Measurements from ENCODE around the gene ADRA2A.

The ADRA2A gene

DNA sequence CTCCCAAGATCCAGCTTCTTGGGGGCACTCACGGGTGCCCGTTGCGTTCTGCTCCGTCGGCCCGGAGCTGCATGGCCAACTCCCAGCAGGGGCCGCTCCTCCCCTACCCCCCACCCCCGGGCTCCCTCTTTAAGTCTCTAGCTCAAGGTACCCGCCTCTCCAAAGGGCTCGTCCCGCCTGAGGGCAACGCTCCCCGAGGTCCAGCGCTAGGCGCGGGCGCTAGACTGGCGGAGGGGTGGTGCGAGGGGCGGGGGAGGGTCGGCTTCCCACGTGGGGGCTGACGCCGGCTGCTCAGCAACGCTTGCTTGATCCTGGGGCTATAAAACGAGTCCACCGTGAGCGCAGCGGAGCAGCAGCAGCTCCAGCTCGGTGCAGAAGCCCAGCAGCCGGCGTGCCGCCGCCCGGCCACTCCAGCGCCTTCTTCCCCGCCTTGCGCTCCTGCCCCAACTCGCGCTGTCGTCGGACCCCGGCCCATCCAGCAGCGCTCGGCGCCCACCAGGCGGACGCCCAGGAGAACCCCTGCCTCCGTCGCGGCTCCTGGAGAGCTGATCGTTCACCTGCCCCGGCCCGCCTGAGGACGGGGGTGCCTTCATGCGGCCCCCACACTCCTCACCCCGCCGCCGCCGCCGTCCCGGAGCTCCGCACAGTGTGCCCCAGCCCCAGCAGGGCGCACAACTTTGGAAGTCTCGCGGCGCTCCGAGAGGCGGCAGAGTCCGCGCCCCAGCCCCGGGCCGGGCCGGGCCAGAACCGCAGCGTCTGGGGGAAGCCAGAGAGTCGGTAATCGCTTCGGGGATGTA, at the start of gene ADRA2A:
Gene ADRA2A, plus strand, starts transcription at position 348 of the 797 bp plus-strand sequence. CDS start 968 bp downstream, outside the sequence.
- H3K4me3 ChIP-seq (ENCODE audit: control insufficient read depth, low read depth, low read length): peak within 1 kb of the TSS; percentile 45
- TF ChIP-seq, protein P1, sequence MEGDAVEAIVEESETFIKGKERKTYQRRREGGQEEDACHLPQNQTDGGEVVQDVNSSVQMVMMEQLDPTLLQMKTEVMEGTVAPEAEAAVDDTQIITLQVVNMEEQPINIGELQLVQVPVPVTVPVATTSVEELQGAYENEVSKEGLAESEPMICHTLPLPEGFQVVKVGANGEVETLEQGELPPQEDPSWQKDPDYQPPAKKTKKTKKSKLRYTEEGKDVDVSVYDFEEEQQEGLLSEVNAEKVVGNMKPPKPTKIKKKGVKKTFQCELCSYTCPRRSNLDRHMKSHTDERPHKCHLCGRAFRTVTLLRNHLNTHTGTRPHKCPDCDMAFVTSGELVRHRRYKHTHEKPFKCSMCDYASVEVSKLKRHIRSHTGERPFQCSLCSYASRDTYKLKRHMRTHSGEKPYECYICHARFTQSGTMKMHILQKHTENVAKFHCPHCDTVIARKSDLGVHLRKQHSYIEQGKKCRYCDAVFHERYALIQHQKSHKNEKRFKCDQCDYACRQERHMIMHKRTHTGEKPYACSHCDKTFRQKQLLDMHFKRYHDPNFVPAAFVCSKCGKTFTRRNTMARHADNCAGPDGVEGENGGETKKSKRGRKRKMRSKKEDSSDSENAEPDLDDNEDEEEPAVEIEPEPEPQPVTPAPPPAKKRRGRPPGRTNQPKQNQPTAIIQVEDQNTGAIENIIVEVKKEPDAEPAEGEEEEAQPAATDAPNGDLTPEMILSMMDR (conservative IDR thresholded peaks at IDR 0.05; ENCODE audit: control insufficient read depth, insufficient read depth, low read depth, low read length): no peak
- DNase-seq (ENCODE audit: low read depth): peak; percentile 34

DNA sequence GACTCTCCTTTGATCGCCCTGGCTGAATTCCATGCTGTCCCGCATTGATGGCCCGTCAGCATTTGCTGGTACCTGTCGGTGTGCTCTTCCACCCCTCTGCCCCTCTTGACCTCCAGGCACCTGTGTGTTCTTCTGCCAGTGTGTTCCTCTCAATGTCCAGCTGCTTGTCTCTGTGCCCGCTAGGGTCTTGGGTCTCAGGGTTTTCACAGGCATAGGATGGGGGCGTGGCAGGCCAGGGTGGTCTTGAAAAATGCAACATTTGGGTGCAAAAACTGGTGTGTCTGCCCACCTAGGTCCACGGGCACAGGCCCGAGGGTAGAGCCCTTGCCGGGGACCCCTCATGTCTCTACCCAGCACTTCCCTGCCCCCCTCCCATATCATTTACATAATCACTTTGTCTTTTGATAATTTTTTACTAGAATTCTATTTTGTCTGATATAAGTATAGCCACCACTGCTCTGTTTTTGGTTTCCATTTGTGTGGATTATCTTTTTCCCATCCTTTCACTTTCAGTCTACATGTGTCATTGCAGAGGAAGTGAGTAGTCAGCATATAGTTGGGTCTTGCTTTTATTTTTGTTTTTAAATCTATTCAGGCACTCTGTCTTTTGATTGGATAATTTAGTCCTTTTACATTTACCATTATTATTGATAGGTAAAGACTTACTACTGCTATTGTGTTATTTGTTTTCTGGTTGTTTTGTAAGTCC, 46.6 kb upstream of the ADRA2A start:
- TF ChIP-seq, protein P1 (conservative IDR thresholded peaks at IDR 0.05; ENCODE audit: control insufficient read depth, insufficient read depth, low read depth, low read length): no peak
- no peak overlapping the region for H3K4me3 ChIP-seq (ENCODE audit: control insufficient read depth, low read depth, low read length)

DNA sequence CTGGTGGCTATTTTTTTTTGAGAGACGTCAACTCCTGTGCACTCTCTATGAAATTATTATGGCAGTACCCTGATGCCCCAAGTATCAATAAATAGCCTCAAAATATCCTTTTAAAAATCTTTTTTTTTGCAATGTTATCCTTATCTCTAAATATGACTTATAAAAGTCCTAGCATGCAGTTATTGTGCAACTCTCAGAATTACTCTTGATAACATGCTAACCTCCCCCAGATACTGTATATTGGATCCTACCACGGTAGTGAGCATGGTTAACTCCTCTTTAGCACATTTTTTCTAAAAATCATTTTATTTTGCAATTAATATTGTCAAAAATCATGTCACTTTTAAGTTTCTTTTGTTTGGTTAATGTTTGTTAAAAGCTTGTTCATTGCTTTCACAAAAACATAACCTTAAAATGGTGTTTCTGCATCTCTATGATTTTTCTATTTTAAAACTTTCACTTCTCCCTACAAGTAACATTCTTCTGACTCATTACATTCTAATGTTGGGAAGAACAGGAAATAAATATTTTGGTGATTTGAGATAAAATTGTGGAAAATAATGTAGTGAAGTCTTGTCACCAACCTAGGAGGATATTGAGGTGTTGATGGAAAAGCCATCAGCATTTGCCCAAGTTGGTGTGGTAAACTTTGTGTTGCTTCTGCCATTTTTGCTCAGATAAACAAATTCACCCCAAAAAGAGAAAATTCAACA, 42.1 kb upstream of the ADRA2A start:
- H3K4me3 ChIP-seq (ENCODE audit: control insufficient read depth, low read depth, low read length): no peak overlapping the region
- no peak for DNase-seq (ENCODE audit: low read depth)
- TF ChIP-seq, protein P1 (conservative IDR thresholded peaks at IDR 0.05; ENCODE audit: control insufficient read depth, insufficient read depth, low read depth, low read length): no peak

More for the DNA sequence above, 46.6 kb upstream of the ADRA2A start:
- no peak for DNase-seq (ENCODE audit: low read depth)

DNA sequence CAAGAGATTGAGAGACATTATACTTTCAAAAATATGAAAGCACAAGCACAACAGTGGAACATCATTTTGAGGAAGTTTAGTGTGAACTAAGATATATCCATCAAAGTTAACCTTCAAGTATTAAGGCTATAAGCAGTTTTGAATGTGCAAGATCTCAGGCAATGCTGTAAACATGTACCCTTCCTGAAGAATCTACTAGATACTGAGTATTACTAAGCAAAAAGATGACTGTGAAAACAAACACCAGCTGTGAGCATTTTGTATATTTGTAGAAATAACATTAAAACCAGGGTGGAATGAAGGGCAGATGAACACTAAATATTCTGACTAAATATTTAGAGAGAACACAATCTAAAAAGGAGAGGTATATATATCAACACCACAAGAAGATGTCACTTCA, 41.3 kb upstream of the ADRA2A start:
- DNase-seq (ENCODE audit: low read depth): no peak
- H3K4me3 ChIP-seq (ENCODE audit: control insufficient read depth, low read depth, low read length): no peak overlapping the region
- TF ChIP-seq, protein P1 (conservative IDR thresholded peaks at IDR 0.05; ENCODE audit: control insufficient read depth, insufficient read depth, low read depth, low read length): no peak

DNA sequence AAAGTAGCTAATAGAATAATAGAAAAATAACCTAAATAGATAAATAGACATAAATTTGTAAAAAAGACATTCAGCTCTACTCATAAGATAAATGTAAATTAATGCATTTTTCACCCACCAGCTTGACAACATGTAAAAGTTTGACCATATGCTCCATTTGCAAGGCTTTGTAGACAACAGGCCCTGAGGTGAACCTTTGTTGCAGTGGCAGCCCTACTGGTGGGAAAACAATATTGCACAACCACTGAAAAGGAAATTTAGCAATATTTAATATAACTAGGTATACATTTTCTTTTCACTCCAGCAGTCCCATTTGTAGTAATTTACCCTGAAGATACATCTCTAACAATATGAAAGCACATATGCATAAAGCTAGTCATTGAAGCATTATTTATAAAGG, 39.0 kb upstream of the ADRA2A start:
- peak; percentile 13 for DNase-seq (ENCODE audit: low read depth)
- no peak overlapping the region for H3K4me3 ChIP-seq (ENCODE audit: control insufficient read depth, low read depth, low read length)
- TF ChIP-seq, protein P1 (conservative IDR thresholded peaks at IDR 0.05; ENCODE audit: control insufficient read depth, insufficient read depth, low read depth, low read length): peak; percentile 40

DNA sequence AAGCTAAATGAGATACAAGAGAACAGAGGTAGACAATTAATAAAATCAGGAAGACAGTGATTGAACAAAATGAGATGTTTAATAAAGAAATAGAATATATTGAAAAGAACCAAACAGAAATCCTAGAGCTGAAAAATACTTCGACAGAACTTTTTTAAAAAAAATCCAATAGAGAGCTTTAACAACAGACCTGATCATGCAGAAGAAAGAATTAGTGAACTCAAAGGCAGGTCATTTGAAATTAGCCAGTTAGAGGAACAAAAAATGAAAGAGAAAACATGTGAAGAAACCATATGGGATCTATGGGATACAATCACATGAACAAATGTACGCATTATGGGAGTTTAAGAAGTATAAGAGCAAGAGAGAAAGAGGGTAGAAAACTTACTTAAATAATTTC, 37.3 kb upstream of the ADRA2A start:
- DNase-seq (ENCODE audit: low read depth): no peak
- TF ChIP-seq, protein P1 (conservative IDR thresholded peaks at IDR 0.05; ENCODE audit: control insufficient read depth, insufficient read depth, low read depth, low read length): no peak
- H3K4me3 ChIP-seq (ENCODE audit: control insufficient read depth, low read depth, low read length): no peak overlapping the region

Data from fibroblast of mammary gland (primary cell).